HFF-Myc (cell line): Measurements from ENCODE around the gene MLLT3.

Experiments
- DNase-seq: peaks from one replicate; pipeline ENCODE4 v3.0.0-alpha.2; 2011; ENCODE audit warnings: low read depth; ENCODE audit errors: extremely low read depth
- H3K4me3 ChIP-seq: replicated peaks from 2 replicates; pipeline ENCODE4 v1.5.1; 2011; ENCODE audit warnings: low read depth, mild to moderate bottlenecking, control low read depth, low read length
- TF ChIP-seq, protein P1 (sequence below): IDR thresholded peaks from 2 replicates; pipeline ENCODE4 v1.5.1; 2012; ENCODE audit warnings: mild to moderate bottlenecking, low read depth, low read length, control low read depth; ENCODE audit errors: missing control alignments

Gene MLLT3

DNA sequence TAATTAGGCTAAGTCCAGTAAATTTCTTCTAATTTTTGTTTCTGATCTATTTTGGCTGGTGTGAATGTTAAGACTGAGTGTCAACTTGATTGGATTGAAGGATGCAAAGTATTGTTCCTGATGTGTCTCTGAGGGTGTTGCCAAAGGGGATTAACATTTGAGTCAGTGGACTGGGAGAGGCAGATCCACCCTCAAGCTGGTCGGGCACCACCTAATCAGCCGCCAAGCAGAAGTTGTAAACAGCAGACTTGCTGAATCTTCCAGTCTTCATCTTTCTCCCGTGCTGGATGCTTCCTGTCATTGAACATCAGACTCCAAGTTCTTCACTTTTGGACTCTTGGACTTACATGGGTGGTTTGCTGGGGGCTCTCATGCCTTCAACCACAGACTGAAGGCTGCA lies 21.4 kb upstream of the MLLT3 start:
- H3K4me3 ChIP-seq: no peak overlapping the region
- TF ChIP-seq, protein P1, sequence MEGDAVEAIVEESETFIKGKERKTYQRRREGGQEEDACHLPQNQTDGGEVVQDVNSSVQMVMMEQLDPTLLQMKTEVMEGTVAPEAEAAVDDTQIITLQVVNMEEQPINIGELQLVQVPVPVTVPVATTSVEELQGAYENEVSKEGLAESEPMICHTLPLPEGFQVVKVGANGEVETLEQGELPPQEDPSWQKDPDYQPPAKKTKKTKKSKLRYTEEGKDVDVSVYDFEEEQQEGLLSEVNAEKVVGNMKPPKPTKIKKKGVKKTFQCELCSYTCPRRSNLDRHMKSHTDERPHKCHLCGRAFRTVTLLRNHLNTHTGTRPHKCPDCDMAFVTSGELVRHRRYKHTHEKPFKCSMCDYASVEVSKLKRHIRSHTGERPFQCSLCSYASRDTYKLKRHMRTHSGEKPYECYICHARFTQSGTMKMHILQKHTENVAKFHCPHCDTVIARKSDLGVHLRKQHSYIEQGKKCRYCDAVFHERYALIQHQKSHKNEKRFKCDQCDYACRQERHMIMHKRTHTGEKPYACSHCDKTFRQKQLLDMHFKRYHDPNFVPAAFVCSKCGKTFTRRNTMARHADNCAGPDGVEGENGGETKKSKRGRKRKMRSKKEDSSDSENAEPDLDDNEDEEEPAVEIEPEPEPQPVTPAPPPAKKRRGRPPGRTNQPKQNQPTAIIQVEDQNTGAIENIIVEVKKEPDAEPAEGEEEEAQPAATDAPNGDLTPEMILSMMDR: no peak
- DNase-seq: no peak

DNA sequence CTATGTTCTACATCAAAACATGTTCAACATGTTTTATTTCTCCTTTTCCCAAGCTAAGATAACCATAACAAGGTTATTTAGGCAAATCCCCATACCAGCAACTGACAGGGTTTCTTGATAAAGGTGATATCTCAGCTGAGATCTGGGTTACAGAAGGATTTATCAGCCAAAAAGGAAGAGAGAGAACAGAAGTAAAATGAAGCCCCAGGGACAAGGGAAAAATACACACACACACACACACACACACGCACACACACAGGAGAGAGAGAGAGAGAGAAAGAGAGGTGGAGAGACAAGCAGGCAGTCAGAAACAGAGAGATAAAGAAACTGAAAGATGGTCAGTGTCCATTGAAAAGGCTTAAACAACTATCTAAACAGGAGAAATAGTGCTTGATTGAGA lies 19.7 kb upstream of the MLLT3 start:
- DNase-seq: no peak
- H3K4me3 ChIP-seq: no peak overlapping the region
- TF ChIP-seq, protein P1: no peak

DNA sequence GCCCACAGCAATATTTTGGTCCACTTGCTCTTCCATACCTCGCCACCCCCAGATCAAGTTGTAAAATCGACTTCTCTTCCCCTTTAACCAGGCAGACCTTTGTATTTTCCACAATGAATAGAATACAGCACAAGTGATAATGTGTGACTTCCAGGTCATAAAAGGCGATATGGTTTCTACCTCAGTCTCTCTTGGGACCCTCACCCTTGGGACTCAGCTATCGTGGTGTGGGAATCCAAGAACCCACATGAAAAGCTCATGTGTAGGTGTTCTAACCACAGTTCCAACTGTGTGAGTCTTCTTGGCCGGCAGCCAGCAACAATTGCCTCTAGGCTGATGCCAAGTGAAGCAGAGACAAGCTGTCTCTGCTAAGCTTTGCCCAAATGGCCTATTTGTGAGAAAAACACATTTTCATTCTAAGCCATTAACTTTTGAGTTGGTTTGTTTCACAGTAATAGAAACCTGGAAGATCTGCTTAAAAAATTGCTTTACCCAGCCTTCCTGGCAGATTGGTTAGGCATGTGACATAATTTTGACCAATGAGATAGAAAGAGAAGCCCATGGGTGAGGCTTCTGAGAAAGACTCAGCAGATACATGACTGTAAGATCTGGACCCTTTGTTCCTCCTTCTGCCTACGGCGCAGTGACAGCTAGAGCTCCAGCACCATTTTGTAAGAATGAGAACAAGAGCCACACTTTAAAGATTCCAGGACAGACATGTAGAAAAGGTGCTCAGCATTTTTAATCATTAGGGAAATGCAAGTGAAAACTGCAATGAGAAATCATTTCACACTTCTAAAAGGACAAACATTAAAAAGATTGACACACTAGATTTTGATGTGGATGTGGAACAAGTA lies 18.3 kb upstream of the MLLT3 start:
- TF ChIP-seq, protein P1: no peak
- DNase-seq: no peak
- no peak overlapping the region for H3K4me3 ChIP-seq

DNA sequence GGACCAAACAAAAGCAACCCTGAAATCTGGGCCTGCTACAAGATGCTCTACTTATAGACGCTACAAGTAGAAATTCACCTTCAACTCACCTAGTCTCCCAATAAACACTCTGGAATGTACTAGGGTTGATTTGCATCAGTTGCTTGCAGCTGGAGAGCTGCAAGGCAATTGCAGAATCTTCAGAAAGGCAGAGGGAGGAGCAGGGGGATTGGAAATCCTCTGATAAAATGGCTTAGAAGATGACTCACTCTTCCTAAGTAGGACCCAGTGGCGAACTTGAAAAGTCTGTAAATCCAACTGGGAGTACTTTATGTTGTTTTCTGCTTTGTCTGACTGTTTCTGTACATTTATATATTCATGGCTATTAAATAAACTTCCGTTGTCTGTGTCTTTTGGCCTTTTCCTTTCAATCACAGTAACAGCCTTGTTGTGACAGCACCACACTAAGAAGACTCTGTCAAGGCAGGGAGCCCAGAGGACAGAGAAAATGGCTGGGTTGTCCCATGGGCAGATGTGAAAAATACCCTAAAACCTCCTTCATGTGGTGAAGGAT lies 14.7 kb upstream of the MLLT3 start:
- TF ChIP-seq, protein P1: no peak
- DNase-seq: no peak
- H3K4me3 ChIP-seq: no peak overlapping the region

DNA sequence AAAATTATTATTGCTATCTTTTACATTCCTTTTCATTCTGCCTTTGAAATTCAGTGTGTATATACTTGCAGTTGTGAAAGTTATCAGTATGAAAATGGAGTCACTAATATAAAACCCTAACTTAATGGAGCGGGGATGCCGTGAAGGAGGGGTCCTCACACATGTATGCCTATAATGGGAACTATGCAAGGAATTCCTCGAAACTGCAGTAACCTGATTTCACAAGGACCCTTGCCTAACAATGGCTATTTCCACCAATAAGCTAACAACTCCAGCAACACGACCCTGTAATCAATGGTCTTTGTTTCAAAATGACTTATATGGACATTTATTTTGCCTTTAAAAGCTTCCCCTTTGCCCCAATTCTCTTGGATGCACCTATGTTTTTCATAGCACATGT lies 12.6 kb upstream of the MLLT3 start:
- DNase-seq: no peak
- TF ChIP-seq, protein P1: no peak
- H3K4me3 ChIP-seq: no peak overlapping the region

DNA sequence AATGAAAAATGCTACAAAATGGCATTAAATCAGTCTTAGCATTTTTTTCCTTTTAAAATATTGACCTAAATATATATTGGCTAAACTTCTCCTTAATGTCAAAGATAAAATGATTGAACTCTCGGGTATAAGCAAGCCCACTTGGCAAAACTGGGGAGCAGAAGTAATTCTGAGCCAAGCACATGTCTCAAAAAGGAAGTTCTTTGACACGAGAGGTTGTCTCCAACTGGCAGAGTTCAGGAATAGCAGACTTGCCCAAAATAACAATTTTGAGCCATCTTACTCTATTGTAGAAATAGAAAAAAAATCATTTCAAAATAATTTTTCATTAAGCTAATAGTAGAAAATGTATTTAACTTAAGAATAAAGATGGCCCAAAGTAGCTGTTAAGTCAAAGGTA lies 10.4 kb upstream of the MLLT3 start:
- TF ChIP-seq, protein P1: no peak
- H3K4me3 ChIP-seq: no peak overlapping the region
- no peak for DNase-seq
